Motor neuron (in vitro differentiated cells): ENCODE data around the gene C6orf141. TPM values are rescaled to one million over a fixed set of nuclear protein-coding genes. Genes with fewer than 3 reads are reported as not detected.

ENCODE experiments used
- ATAC-seq, 8 experiments: fragments of 200-7000 bp; cut with Tn5 transposase; replicated peaks in 6 of 8; 2 replicates each; pipeline ENCODE4 v1.8.0; 2021; ENCODE audit warnings: mild to moderate bottlenecking in 8 of 8, moderate library complexity in 8 of 8
- H3K27ac ChIP-seq, 2 donors: fragments of 250-450 bp; sonication (Bioruptor Pico); 2 replicates each; pipeline ENCODE4 v1.9.0; 2021; ENCODE audit warnings: antibody characterized with exemption in 2 of 2, mild to moderate bottlenecking in 2 of 2, moderate library complexity in 1 of 2
- H3K4me1 ChIP-seq, 2 donors: fragments of 250-450 bp; sonication (Bioruptor Pico); replicated peaks in 1 of 2; 2 replicates each; pipeline ENCODE4 v1.6.1; 2021; ENCODE audit warnings: antibody characterized with exemption in 2 of 2, mild to moderate bottlenecking in 2 of 2, moderate library complexity in 1 of 2
- H3K4me3 ChIP-seq, 5 donors: fragments of 250-450 bp; sonication (Bioruptor Pico); 2 replicates each; pipeline ENCODE4 v1.9.0; 2021; ENCODE audit warnings: antibody characterized with exemption in 5 of 5, mild to moderate bottlenecking in 5 of 5, moderate library complexity in 4 of 5
- WGBS, 10 experiments: fragments of 450-650 bp; shearing (Covaris generic); methylation state at CpG; one replicate each; pipeline ENCODE4 v1.0.0; 2022; 5-methylcytosine and 5-hydroxymethylcytosine counted together
- in situ Hi-C, 9 experiments: fragments of 400-800 bp; cut with MboI; loops; one replicate each; pipeline ENCODE4 v1.15.0; 2021; ENCODE audit warnings: low sequenced_read_pairs in 9 of 9, low pct_unique_long_range_greater_than_20kb in 2 of 9; ENCODE audit not compliant: unreplicated experiment in 9 of 9
- total RNA-seq, 8 experiments: library from RNA; unstranded; fragments of 300-600 nt; gene quantifications; 2 replicates each; pipeline versions ENCODE4 v1.2.3 to v1.2.4, GENCODE V29; 2022

Gene C6orf141
- total RNA-seq, 8 experiments from 2014 or later = 0.28 to 0.71 (median 0.50) TPM; not detected in 4

- WGBS, 10 experiments = 73 to 100% (median 93%) methylated on average over 2 to 7 of the region's 7 CpGs
- H3K4me1 ChIP-seq = peaks cover 3 to 4% of the 10 kb centered on the region in 2 donors
- no peak overlapping the region for H3K4me3 ChIP-seq
- H3K27ac ChIP-seq = no peak overlapping the region
- in situ Hi-C loops = loop anchor here in 2 of 9 experiments (25.0 kb wide), 2 partner anchors 294 to 319 kb away; partner anchors contain the start of gene CRISP1 (in 1 of the 2)
- ATAC-seq = no peak
Measured at GRCh38 chr6:49543087-49543858, 7.2 kb upstream of the C6orf141 start.

- 0 to 100% (median 71%) methylated on average over 1 of the region's 1 CpG; no CpG with 5 or more reads in 3 of the 10 experiments for WGBS, 10 experiments
- Histone ChIP-seq H3K4me3 (no peak overlapping the region), H3K27ac (no peak overlapping the region), H3K4me1 (peaks cover 0 to 1% of the 10 kb centered on the region in 2 donors)
- no peak for ATAC-seq
- in situ Hi-C loops = loop anchor here in 2 of 9 experiments (25.0 kb wide), 2 partner anchors 291 to 316 kb away; partner anchors contain the start of gene CRISP1 (in 1 of the 2)
Measured at GRCh38 chr6:49546331-49546730, 4.1 kb upstream of the C6orf141 start.

DNA sequence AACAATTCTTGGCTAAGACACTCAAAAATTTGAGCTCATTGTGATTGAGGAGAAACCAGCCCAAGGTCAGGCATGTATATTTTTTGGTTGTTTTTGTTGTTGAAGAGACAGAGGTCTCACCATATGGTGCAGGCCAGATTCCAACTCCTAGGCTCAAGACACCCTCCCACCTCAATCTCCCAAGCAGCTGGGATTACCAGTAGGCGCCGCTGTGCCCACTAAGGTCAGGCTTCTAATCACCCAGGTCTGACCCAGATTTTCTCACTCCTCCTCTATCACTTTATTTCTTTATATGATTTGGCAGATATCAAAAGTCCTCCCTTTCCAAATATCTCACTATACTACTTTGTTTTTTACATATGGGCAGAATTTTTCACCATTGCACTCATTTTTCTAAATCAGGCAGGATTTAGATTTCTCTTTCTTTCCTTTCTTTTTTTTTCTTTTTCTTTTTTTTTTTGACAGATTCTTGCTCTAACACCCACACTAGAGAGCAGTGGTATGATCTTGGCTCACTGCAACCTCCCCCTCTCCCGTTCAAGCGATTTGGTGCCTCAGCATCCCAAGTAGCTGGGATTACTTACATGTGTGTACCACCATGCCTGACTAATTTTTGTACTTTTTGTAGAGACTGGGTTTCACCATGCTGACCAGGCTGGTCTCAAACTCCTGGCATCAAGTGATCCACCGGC, 1.7 kb upstream of the C6orf141 start:
- Histone ChIP-seq H3K27ac (no peak overlapping the region), H3K4me3 (no peak overlapping the region), H3K4me1 (peaks cover 3 to 6% of the 10 kb centered on the region in 2 donors)
- in situ Hi-C loops = loop anchor here in 2 of 9 experiments (25.0 kb wide), 2 partner anchors 289 to 314 kb away; partner anchors contain the start of gene CRISP1 (in 1 of the 2)
- 27 to 100% (median 77%) methylated on average over 2 to 5 of the region's 5 CpGs; no CpG with 5 or more reads in 1 of the 10 experiments for WGBS, 10 experiments
- no peak for ATAC-seq

GRCh38 chr6:49549691-49550491, 577 bp upstream of the C6orf141 start:
- in situ Hi-C loops = loop anchor here in 2 of 9 experiments (25.0 kb wide), 2 partner anchors 287 to 312 kb away; partner anchors contain the start of gene CRISP1 (in 1 of the 2)
- no peak for ATAC-seq
- WGBS, 10 experiments = 0 to 100% (median 37%) methylated on average over 1 to 12 of the region's 20 CpGs

DNA sequence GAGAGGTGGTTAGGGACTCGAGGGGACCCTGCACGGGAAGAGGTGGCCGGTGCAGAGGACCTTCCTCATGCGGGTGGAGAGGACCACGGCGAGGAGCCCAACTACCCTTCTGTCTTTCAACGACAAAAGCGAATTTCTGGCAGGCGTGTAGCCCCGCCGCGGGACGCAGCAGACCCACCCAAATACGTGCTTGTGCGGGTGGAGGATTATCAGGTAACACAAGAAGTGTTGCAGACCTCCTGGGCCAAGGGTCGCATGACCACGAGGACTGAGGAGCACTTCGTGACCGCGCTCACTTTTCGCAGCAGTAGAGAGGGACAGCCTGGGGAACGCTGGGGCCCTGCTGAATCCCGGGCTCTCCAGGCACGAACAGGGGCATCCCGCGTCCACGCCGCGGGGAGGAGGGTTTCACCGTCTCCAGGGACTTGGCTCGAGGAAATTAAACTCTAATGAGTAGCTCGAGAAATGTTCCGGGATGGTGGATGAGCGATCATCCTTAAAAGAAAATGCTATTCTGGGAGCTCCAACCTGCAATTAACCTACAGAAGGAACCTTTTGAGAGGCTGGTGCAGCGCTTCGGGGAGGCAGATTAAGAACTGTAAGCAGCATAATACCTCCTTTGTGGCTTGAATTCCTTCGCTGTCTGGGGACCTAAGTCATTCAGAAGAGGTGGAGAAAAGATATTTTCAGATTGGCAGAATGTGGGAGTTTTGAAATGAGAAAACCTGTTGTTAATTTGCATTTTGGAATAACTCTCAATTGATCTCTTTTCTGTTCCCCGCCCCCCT, 804 bp downstream of the C6orf141 start:
- 0 to 11% (median 4%) methylated on average over 1 to 20 of the region's 38 CpGs; no CpG with 5 or more reads in 1 of the 10 experiments for WGBS, 10 experiments
- Histone ChIP-seq H3K4me3 (peak overlapping the region; percentile 16 to 27 (median 18)), H3K4me1 (peaks cover 3 to 6% of the 10 kb centered on the region in 2 donors), H3K27ac (no peak overlapping the region)
- in situ Hi-C loops = no loop called here
- peak; percentile 59 to 91 (median 78) for ATAC-seq

More at GRCh38 chr6:49549691-49550491, 577 bp upstream of the C6orf141 start:
- Histone ChIP-seq H3K27ac (no peak overlapping the region), H3K4me3 (no peak overlapping the region), H3K4me1 (peaks cover 3 to 6% of the 10 kb centered on the region in 2 donors)

DNA sequence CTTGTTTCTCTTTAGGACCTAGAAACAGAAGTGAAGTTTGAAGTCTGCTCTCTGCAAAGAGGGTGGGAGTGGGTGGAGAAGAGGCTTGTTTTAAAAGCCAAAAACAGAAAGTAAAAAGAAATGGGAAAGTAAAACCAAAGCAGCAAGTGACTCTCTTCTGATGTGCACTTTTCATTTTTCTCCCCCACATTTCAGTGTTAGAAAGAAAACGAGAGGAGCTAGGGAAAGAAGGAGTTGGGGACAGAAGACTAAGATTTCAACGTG, 1.3 kb downstream of the C6orf141 start:
- WGBS, 10 experiments = 0 to 59% (median 24%) methylated on average over 1 to 2 of the region's 2 CpGs
- ATAC-seq = no peak
- in situ Hi-C loops = no loop called here
- peaks cover 3 to 8% of the 10 kb centered on the region in 2 donors for H3K4me1 ChIP-seq
- no peak overlapping the region for H3K27ac ChIP-seq
- H3K4me3 ChIP-seq = peak overlapping the region in 3 of 5 donors; percentile 16 to 27 (median 22)

- Histone ChIP-seq H3K4me1 (peaks cover 3 to 10% of the 10 kb centered on the region in 2 donors), H3K4me3 (no peak overlapping the region), H3K27ac (no peak overlapping the region)
- ATAC-seq = no peak
- 90 to 100% (median 100%) methylated on average over 1 to 2 of the region's 2 CpGs; no CpG with 5 or more reads in 6 of the 10 experiments for WGBS, 10 experiments
- in situ Hi-C loops = no loop called here
Measured at GRCh38 chr6:49552596-49552995, 2.1 kb downstream of the C6orf141 start.

GRCh38 chr6:49553384-49553783, 2.9 kb downstream of the C6orf141 start:
- no peak for ATAC-seq
- in situ Hi-C loops = no loop called here

GRCh38 chr6:49555951-49556350, 5.5 kb downstream of the C6orf141 start:
- ATAC-seq = peak in 2 of 8 experiments; percentile 8 to 10
- Histone ChIP-seq H3K4me3 (no peak overlapping the region), H3K4me1 (peaks cover 3 to 10% of the 10 kb centered on the region in 2 donors), H3K27ac (no peak overlapping the region)
- in situ Hi-C loops = no loop called here
- WGBS, 10 experiments = 0 to 89% (median 69%) methylated on average over 1 to 4 of the region's 4 CpGs

More at GRCh38 chr6:49553384-49553783, 2.9 kb downstream of the C6orf141 start:
- Histone ChIP-seq H3K4me3 (no peak overlapping the region), H3K27ac (no peak overlapping the region), H3K4me1 (peaks cover 3 to 10% of the 10 kb centered on the region in 2 donors)
- WGBS, 10 experiments = 25 to 100% (median 80%) methylated on average over 1 of the region's 1 CpG; no CpG with 5 or more reads in 2 of the 10 experiments

GRCh38 chr6:49556429-49556837, 6.0 kb downstream of the C6orf141 start:
- H3K4me1 ChIP-seq = peaks cover 3 to 10% of the 10 kb centered on the region in 2 donors
- H3K27ac ChIP-seq = no peak overlapping the region
- peak; percentile 73 to 100 (median 92) for ATAC-seq
- in situ Hi-C loops = no loop called here
- no peak overlapping the region for H3K4me3 ChIP-seq

DNA sequence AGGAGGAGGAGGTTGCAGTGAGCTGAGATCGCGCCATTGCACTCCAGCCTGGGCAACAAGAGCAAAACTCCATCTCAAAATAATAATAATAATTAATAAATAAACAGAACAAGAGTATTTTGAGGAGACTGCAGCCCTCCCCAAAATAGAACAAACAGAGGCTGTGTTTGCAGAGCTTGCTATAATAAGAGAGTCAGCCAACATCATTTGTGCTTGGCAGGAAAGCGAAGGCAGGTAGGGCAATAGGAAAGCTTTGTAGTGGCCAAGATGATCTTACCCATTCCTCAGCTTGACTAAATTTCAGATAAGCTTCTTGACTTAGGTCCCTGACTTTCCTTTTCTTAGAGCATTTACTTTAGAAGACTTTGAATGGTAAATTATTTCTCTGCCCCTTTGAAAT, 6.7 kb downstream of the C6orf141 start:
- ATAC-seq = no peak
- Histone ChIP-seq H3K27ac (no peak overlapping the region), H3K4me3 (no peak overlapping the region), H3K4me1 (peaks cover 0 to 4% of the 10 kb centered on the region in 2 donors)
- 69 to 100% (median 100%) methylated on average over 1 to 2 of the region's 3 CpGs; no CpG with 5 or more reads in 3 of the 10 experiments for WGBS, 10 experiments
- in situ Hi-C loops = no loop called here

DNA sequence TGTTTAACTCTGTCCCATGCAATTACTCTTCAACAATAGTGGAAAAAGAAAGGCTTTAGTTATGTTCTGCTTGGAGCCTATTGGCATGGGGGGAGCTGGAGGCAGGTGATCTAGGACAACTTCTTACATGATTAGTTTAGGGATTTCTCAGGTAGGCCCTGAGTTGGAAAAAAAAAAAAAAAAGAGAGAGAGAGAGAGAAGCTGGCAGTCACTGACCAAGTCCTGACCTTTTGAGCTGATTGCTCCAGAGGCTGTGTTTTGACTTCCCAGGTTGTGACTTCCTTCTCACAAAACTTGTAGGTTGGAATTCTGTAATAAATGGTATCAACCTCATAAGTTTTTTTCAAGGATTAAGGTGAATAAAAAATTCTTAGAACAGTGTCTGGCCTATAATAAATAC, 7.8 kb downstream of the C6orf141 start:
- in situ Hi-C loops = no loop called here
- Histone ChIP-seq H3K4me3 (no peak overlapping the region), H3K27ac (no peak overlapping the region), H3K4me1 (peaks cover 0 to 4% of the 10 kb centered on the region in 2 donors)
- no peak for ATAC-seq
